Esophagus squamous epithelium (tissue), 5 donors: ENCODE measurements around the gene B9D1. TPM values are rescaled to one million over a fixed set of nuclear protein-coding genes. Genes with fewer than 3 reads are reported as not detected.
A peak's percentile ranks its signal among the peaks of the same experiment; 100 is the strongest.

Source experiments
- DNase-seq: peaks from one replicate; lab custom pipeline; 2025; lab: John Stamatoyannopoulos, UW
- H3K27ac ChIP-seq, 4 donors: fragments of 200-600 bp; sonication (generic); one replicate each; pipeline ENCODE4 v1.5.1; 2016 to 2019; ENCODE audit warnings: mild to moderate bottlenecking in 1 of 4
- H3K27me3 ChIP-seq, 4 donors: fragments of 200-600 bp; sonication (generic); 1 replicate in 3 of 4; 2 replicates in 1 of 4; pipeline versions ENCODE4 v1.5.1 to v1.6.0; 2017 to 2021; ENCODE audit warnings: antibody characterized with exemption in 1 of 4
- H3K36me3 ChIP-seq, 3 donors: fragments of 200-600 bp; sonication (generic); one replicate each; pipeline ENCODE4 v1.5.1; 2016 to 2019
- H3K4me1 ChIP-seq, 3 donors: fragments of 200-600 bp; sonication (generic); one replicate each; pipeline ENCODE4 v1.5.1; 2017 to 2019
- H3K4me3 ChIP-seq, 4 donors: fragments of 200-600 bp; sonication (generic); 1 replicate in 3 of 4; 2 replicates in 1 of 4; pipeline ENCODE4 v1.5.1; 2016 to 2019; ENCODE audit warnings: mild to moderate bottlenecking in 2 of 4, moderate library complexity in 1 of 4
- H3K9me3 ChIP-seq, 3 donors: fragments of 200-600 bp; sonication (generic); one replicate each; pipeline ENCODE4 v1.5.1; 2016 to 2019
- CTCF ChIP-seq, 6 experiments: fragments of 450-650 bp in 4 of 6; fragments of 200-600 bp in 2 of 6; sonication (generic) in 2 of 6; IDR thresholded peaks; one replicate each; pipeline ENCODE4 v1.5.1; 2016 to 2019; ENCODE audit warnings: antibody characterized with exemption in 6 of 6, mild to moderate bottlenecking in 4 of 6, moderate library complexity in 4 of 6
- POLR2A ChIP-seq, 4 donors: fragments of 450-650 bp; IDR thresholded peaks; one replicate each; pipeline ENCODE4 v1.6.1; 2017; ENCODE audit warnings: antibody characterized with exemption in 4 of 4, mild to moderate bottlenecking in 4 of 4, moderate library complexity in 3 of 4
- WGBS, 2 donors: methylation state at CpG; one replicate each; pipeline ENCODE4 v1.1.5; 2018; 5-methylcytosine and 5-hydroxymethylcytosine counted together
- intact Hi-C: fragments of 100-400 bp; cut with DNase I; formaldehyde crosslinking; loops from one replicate; pipeline ENCODE4 v1.15.0; 2022
- total RNA-seq, 4 donors: library from RNA; depleted of rRNA; stranded (reverse); fragments of >200 nt; gene quantifications; one replicate each; pipeline ENCODE4 v1.1.0, GENCODE V29; 2016
- donor health status: DM: yes; HTN: yes; CAD: no.

B9D1 gene
- total RNA-seq, 4 donors from 2014 or later = 9.2 to 24.5 (median 13.0) TPM

DNA sequence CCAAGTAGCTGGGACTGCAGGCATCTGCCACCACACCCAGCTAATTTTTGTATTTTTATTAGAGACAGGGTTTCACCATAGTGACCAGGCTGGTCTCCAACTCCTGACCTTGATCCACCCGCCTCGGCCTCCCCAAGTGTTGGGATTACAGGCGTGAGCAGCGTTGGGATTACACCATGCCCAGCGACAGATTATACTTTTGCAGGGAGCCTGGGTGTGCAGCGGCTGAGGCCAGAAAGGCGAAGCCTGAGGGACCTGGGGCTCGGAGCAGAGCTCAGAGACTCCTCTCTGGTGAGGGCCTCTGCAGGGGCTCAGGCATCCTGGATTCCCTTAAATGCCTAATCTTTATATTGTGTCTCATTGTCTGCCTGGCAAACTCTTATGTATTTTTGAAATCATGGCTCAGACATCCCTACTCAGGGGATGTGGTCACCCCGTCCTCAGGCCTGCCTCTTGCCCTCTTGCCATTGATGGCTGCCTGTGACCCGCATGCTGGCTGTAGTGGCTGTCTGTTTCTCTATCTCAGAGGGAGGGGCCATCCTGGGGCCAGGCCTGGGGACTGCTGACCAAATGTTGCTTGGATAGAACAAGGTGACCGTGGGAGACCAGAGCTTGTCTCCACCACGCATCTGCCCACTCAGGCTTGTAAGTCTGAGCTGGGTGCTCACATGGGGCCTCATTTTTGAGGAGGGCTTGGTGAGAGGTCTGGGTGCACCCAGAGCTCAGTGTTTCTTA is 42.6 kb downstream of the B9D1 start:
- intact Hi-C loops = no loop called here
- Histone ChIP-seq H3K4me1 (peaks cover 9 to 16% (median 10%) of the 10 kb centered on the region in 3 donors), H3K27ac (no peak overlapping the region), H3K9me3 (no peaks in the 10 kb centered on the region), H3K4me3 (no peak overlapping the region), H3K27me3 (no peaks in the 10 kb centered on the region), H3K36me3 (peaks cover 0 to 94% (median 3%) of the 10 kb centered on the region in 3 donors)
- no peak for DNase-seq
- 84 to 95% methylated on average over 6 to 11 of the region's 12 CpGs for WGBS, 2 donors
- TF ChIP-seq POLR2A (IDR thresholded peaks at IDR 0.05) (no peak), CTCF (IDR thresholded peaks at IDR 0.05) (no peak)

GRCh38 chr17:19318611-19319010 is 43.9 kb downstream of the B9D1 start:
- H3K36me3 ChIP-seq = peaks cover 0 to 95% (median 3%) of the 10 kb centered on the region in 3 donors
- H3K27me3 ChIP-seq = no peaks in the 10 kb centered on the region
- intact Hi-C loops = no loop called here
- no peak overlapping the region for H3K27ac ChIP-seq
- DNase-seq = no peak
- TF ChIP-seq POLR2A (IDR thresholded peaks at IDR 0.05) (no peak), CTCF (IDR thresholded peaks at IDR 0.05) (no peak)
- H3K9me3 ChIP-seq = no peaks in the 10 kb centered on the region
- H3K4me3 ChIP-seq = no peak overlapping the region
- WGBS, 2 donors = 82 to 84% methylated on average over 6 of the region's 6 CpGs
- H3K4me1 ChIP-seq = peaks cover 10 to 22% (median 19%) of the 10 kb centered on the region in 3 donors

DNA sequence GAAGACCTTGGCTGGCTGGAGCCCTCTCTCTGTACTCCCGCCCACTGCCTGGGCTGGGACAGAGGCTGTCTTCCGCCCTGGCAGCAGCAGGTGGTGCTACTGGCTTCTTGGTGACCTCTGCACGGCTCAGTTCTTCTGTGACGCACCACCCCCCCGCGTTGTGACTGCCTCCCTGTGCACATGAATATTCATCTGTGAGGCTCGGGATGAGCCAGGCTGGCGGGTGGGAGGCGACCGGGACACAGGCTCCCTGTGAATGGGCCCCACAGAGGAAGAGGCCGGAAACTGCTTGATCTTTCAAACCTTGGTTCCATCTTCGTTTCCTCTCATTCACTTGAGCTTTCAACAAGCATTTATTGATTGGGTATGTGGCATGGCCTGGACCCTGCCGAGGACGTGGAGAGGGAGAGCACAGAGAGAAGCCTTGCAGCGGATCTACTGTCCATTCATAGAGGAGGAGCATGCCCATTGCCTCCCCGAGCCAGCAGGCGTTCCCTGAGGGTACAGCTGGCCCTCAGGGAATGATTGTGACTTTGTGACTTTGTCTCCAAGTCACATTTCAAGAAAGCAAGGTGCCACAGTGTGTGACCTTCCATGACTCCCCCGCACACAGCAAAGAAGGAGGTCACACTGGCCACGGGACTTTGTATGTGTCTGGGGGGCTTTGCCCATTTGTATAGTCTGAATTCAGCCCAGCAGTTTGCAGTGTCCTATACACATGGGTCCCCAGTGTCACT is 45.0 kb downstream of the B9D1 start:
- 60 to 100% methylated on average over 1 to 3 of the region's 19 CpGs for WGBS, 2 donors
- H3K36me3 ChIP-seq = peaks cover 0 to 95% (median 6%) of the 10 kb centered on the region in 3 donors
- peaks cover 20 to 33% (median 29%) of the 10 kb centered on the region in 3 donors for H3K4me1 ChIP-seq
- peak overlapping the region in 3 of 4 donors; percentile 41 to 67 (median 46) for H3K27ac ChIP-seq
- intact Hi-C loops = no loop called here
- H3K27me3 ChIP-seq = no peaks in the 10 kb centered on the region
- H3K9me3 ChIP-seq = no peaks in the 10 kb centered on the region
- DNase-seq = no peak
- H3K4me3 ChIP-seq = no peak overlapping the region
- TF ChIP-seq POLR2A (IDR thresholded peaks at IDR 0.05) = no peak
- peak in 3 of 6 experiments; percentile 7 to 32 (median 22) for TF ChIP-seq CTCF (IDR thresholded peaks at IDR 0.05)

DNA sequence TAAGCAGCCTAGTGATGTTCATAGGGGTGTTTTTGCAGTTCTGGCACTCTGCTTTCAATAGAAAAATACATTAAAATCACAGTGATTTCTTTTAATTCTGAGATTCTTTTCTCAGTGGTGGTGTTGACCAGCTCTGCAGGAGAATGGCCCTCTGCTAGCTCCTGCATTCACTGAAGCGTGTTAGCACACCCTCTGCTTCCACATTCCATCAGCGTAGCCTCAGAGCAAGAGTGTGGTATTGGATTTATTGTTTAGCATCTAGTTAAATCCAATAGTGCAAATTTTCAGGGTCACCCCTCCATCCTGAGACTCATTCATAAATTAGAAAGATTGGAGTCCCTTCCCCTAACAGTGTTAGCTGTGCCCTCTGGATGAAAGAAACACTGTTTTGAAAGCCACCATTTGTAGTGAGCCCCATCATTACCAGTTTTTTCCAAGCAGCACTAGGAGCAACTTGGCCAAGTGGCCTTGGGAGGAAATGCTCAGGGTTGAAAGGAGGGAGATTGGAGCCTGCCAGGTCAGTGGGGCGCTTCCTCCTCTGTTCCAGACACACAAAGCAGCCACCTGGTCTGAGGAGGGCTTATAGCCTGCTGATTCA is 45.7 kb downstream of the B9D1 start:
- no peak for DNase-seq
- intact Hi-C loops = no loop called here
- H3K36me3 ChIP-seq = peaks cover 0 to 95% (median 13%) of the 10 kb centered on the region in 3 donors

More for the DNA sequence above, 45.7 kb downstream of the B9D1 start:
- Histone ChIP-seq H3K4me3 (no peak overlapping the region), H3K27me3 (no peaks in the 10 kb centered on the region), H3K4me1 (peaks cover 24 to 39% (median 33%) of the 10 kb centered on the region in 3 donors), H3K9me3 (no peaks in the 10 kb centered on the region), H3K27ac (peak overlapping the region; percentile 6 to 67 (median 44))
- TF ChIP-seq CTCF (IDR thresholded peaks at IDR 0.05) (no peak), POLR2A (IDR thresholded peaks at IDR 0.05) (no peak)
- WGBS, 2 donors = 90 to 92% methylated on average over 2 to 3 of the region's 3 CpGs
